Measurements from ENCODE around the gene CD276.

GRCh38 chr15:73650416-73651126, 33.6 kb upstream of the CD276 start:
- TF ChIP-seq CTCF (IDR thresholded peaks at IDR 0.05) (no peak), POLR2A (IDR thresholded peaks at IDR 0.05) (no peak)
